Measurements from ENCODE around the gene MTPN. TPM values are rescaled to one million over a fixed set of nuclear protein-coding genes. Genes with fewer than 3 reads are reported as not detected.

Gene MTPN
- total RNA-seq, 2 experiments from 2014 or later: 138 to 143 TPM

- Mint-ChIP-seq H3K27ac (no peak overlapping the region), H3K27me3 (no peaks in the 10 kb centered on the region), H3K4me3 (no peak overlapping the region), H3K4me1 (ENCODE audit: low read depth) (peaks cover 70% of the 10 kb centered on the region), H3K9me3 (no peaks in the 10 kb centered on the region), H3K36me3 (peaks cover 32% of the 10 kb centered on the region)
- DNase-seq: no peak
- intact Hi-C loops (cut with micrococcal nuclease): loop anchor here (5.0 kb wide), 1 partner anchor 984 kb away; the partner anchor contains the start of gene AGBL3
- ChIA-PET CTCF (no interaction called here), POLR2A (no interaction called here)
Observed at GRCh38 chr7:135970682-135971365, 6.3 kb downstream of the MTPN start.

- intact Hi-C loops (cut with micrococcal nuclease): loop anchor here (5.0 kb wide), 1 partner anchor 983 kb away; the partner anchor contains the start of gene AGBL3
- no peaks in the 10 kb centered on the region for H3K9me3 Mint-ChIP-seq
- no peak overlapping the region for H3K4me3 Mint-ChIP-seq
- POLR2A ChIA-PET: no interaction called here
- H3K27me3 Mint-ChIP-seq: no peaks in the 10 kb centered on the region
- CTCF ChIA-PET: no interaction called here
- peaks cover 69% of the 10 kb centered on the region for H3K4me1 Mint-ChIP-seq (ENCODE audit: low read depth)
- H3K36me3 Mint-ChIP-seq: peaks cover 32% of the 10 kb centered on the region
- no peak for DNase-seq
- no peak overlapping the region for H3K27ac Mint-ChIP-seq
Observed at GRCh38 chr7:135970045-135970444, 7.1 kb downstream of the MTPN start.

GRCh38 chr7:135966341-135967043 lies 10.7 kb downstream of the MTPN start:
- H3K9me3 Mint-ChIP-seq: no peaks in the 10 kb centered on the region
- no peaks in the 10 kb centered on the region for H3K27me3 Mint-ChIP-seq
- ChIA-PET POLR2A (interaction anchor here (0.7 kb wide), 2 partner anchors 9 to 13 kb away, joined by 3 to 4 read pairs; no protein-coding TSS in a partner anchor), CTCF (interaction anchor here (1.0 to 1.8 kb wide), 5 partner anchors 20 to 167 kb away, joined by 3 to 7 read pairs (median 3); no protein-coding TSS in a partner anchor)
- peaks cover 30% of the 10 kb centered on the region for H3K36me3 Mint-ChIP-seq
- peaks cover 66% of the 10 kb centered on the region for H3K4me1 Mint-ChIP-seq (ENCODE audit: low read depth)
- H3K27ac Mint-ChIP-seq: no peak overlapping the region
- no peak for DNase-seq
- no peak overlapping the region for H3K4me3 Mint-ChIP-seq
- intact Hi-C loops (cut with micrococcal nuclease): loop anchor here (10.0 kb wide), 1 partner anchor 1498 kb away; no protein-coding TSS in a partner anchor

DNA sequence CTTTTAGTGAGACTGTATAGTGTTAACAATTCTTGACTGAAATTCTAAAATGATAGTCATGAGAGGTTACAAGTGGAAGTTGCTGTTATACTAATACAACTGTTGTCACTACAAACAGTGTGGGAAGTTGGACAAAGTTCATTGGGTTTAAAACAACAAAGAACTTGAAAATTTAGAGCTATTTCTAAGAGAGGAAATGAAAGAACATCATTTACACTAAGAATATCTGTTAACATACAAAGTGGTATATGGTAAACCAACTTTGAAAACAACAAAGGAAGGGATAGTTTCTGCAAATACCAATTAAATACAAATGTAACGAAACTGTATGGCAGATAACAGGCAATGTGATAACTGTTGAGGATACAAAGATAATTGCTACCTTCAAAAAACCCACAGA lies 11.6 kb downstream of the MTPN start:
- Mint-ChIP-seq H3K9me3 (no peaks in the 10 kb centered on the region), H3K4me3 (no peak overlapping the region), H3K4me1 (ENCODE audit: low read depth) (peaks cover 67% of the 10 kb centered on the region), H3K36me3 (peaks cover 28% of the 10 kb centered on the region), H3K27ac (no peak overlapping the region), H3K27me3 (no peaks in the 10 kb centered on the region)
- intact Hi-C loops (cut with micrococcal nuclease): loop anchor here (10.0 kb wide), 1 partner anchor 1499 kb away; no protein-coding TSS in a partner anchor
- no peak for DNase-seq
- POLR2A ChIA-PET: no interaction called here
- CTCF ChIA-PET: interaction anchor here (1.5 to 1.6 kb wide), 2 partner anchors 19 to 166 kb away, joined by 3 read pairs; no protein-coding TSS in a partner anchor

DNA sequence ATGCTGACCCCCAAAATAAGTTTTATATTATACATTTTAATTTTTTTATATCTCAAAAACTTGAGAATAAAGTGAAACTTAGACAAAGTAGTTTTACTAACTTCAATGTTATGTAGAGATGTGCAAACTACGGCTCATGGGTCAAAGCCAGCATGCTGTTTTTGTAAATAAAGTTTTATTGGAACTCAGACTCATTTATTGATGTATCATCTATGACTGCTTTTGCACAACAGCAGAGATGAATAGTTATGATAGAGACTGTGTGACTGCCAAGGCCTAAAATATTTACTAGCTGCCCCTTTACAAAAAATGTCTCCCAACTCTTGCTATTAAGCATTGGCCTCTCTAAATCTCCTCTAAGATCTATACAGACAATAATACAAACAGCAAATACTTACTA lies 12.4 kb downstream of the MTPN start:
- Mint-ChIP-seq H3K4me1 (ENCODE audit: low read depth) (peaks cover 69% of the 10 kb centered on the region), H3K27ac (no peak overlapping the region), H3K9me3 (no peaks in the 10 kb centered on the region), H3K4me3 (no peak overlapping the region), H3K36me3 (peaks cover 24% of the 10 kb centered on the region), H3K27me3 (no peaks in the 10 kb centered on the region)
- intact Hi-C loops (cut with micrococcal nuclease): loop anchor here (1.0 to 10.0 kb wide), 2 partner anchors 11 to 1500 kb away; no protein-coding TSS in a partner anchor
- ChIA-PET POLR2A (no interaction called here), CTCF (no interaction called here)
- DNase-seq: no peak

GRCh38 chr7:135964274-135964673 lies 12.9 kb downstream of the MTPN start:
- ChIA-PET POLR2A (interaction anchor here (0.6 kb wide), 1 partner anchor 111 kb away, joined by 3 read pairs; no protein-coding TSS in a partner anchor), CTCF (no interaction called here)
- Mint-ChIP-seq H3K4me3 (no peak overlapping the region), H3K4me1 (ENCODE audit: low read depth) (peaks cover 71% of the 10 kb centered on the region), H3K27ac (no peak overlapping the region), H3K27me3 (no peaks in the 10 kb centered on the region), H3K36me3 (peaks cover 22% of the 10 kb centered on the region), H3K9me3 (no peaks in the 10 kb centered on the region)
- DNase-seq: no peak
- intact Hi-C loops (cut with micrococcal nuclease): loop anchor here (1.0 to 10.0 kb wide), 2 partner anchors 11 to 1501 kb away; no protein-coding TSS in a partner anchor

DNA sequence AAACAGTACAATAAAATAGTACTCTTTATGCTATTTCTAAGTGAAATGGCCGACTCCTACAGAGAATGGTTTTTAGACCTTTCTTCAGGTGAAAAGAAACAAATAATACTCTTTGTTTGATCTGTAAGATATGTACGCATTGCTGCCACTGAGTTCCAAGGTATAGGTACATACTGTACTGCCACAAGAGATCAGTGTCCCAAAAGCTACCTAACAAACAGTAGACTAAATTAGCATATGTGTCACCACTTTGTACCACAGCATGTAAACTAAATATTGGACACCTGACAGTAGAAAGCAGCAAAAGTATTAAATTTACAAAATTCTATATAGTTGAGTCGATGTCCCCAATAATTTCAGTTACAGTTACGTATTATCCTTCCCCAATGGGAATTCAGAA lies 14.4 kb downstream of the MTPN start:
- ChIA-PET CTCF (no interaction called here), POLR2A (no interaction called here)
- Mint-ChIP-seq H3K4me1 (ENCODE audit: low read depth) (peaks cover 69% of the 10 kb centered on the region), H3K9me3 (no peaks in the 10 kb centered on the region), H3K4me3 (no peak overlapping the region), H3K27ac (no peak overlapping the region), H3K36me3 (peaks cover 17% of the 10 kb centered on the region), H3K27me3 (no peaks in the 10 kb centered on the region)
- intact Hi-C loops (cut with micrococcal nuclease): loop anchor here (10.0 kb wide), 1 partner anchor 1502 kb away; no protein-coding TSS in a partner anchor
- DNase-seq: no peak

DNA sequence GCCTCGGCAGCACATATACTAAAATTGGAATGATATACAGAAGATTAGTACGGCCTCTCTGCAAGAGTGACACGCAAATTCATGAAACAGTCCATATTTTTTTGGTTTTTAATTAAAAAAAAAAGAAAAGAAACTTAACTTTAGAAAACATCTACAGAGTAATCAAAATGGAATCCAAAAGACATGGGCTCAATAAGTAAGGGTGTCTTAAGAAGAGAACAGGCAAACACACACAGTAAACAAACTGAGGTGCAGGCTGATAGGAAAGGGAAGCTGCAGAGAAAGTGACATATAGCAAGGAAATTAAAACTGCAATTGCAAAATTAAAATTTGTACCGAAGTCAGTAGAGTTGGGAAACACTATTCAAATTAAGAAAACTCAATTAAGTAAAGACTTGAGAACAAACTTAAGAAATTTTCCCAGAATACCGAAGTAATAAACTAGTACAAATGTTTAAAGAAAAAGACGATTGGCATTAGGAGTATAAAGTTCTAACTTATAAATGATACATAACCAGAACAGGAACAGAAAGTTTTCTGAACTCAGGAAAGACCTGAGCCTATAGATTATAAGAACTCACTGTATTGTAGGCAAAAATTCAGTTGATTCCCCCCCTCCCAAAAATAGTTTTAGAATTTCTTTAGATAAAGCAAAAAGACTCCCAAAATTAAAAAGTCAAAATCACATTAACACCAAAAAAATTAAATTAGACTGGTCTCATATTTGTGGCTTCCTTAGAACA lies 16.3 kb downstream of the MTPN start:
- H3K36me3 Mint-ChIP-seq: peaks cover 14% of the 10 kb centered on the region
- POLR2A ChIA-PET: no interaction called here
- H3K9me3 Mint-ChIP-seq: no peaks in the 10 kb centered on the region
- H3K27me3 Mint-ChIP-seq: no peaks in the 10 kb centered on the region
- intact Hi-C loops (cut with micrococcal nuclease): loop anchor here (10.0 kb wide), 1 partner anchor 1504 kb away; no protein-coding TSS in a partner anchor
- no peak overlapping the region for H3K4me3 Mint-ChIP-seq
- no peak overlapping the region for H3K27ac Mint-ChIP-seq
- H3K4me1 Mint-ChIP-seq (ENCODE audit: low read depth): peaks cover 63% of the 10 kb centered on the region
- no peak for DNase-seq
- CTCF ChIA-PET: no interaction called here

DNA sequence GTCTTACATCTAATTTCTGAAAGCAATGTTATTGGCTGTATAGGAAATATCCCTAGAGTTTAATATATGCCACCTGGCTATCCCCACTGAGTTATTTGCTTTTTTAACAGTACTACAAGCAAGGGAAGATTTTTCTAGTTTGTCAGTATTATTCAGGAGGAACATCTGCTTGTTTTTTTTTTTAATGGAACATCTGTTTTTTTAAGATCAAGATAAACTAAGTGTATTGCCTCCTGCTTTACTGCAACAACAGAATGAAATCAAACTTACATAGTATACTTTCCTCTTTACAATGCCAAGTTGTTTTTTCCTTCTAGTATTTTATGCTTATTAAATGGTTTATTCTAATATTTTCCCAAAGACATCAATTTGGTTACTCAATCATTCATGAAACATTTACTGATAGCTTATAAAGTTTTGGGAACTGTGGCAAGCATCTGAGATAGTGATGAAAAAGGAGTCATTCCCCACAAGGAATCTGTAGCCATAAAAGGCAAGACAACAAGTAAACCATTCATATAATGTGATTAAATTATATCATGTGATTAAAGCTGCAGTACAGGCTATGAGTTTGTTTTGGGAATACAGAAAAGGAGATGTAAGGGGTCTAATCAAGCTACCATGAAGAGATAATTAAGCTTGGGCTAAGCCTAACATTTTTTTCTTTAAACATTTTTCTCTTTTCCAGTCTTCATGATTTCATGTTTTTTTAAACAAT lies 17.4 kb downstream of the MTPN start:
- intact Hi-C loops (cut with micrococcal nuclease): loop anchor here (10.0 kb wide), 1 partner anchor 1505 kb away; no protein-coding TSS in a partner anchor
- Mint-ChIP-seq H3K27ac (no peak overlapping the region), H3K9me3 (no peaks in the 10 kb centered on the region), H3K4me1 (ENCODE audit: low read depth) (peaks cover 61% of the 10 kb centered on the region), H3K27me3 (no peaks in the 10 kb centered on the region), H3K4me3 (no peak overlapping the region), H3K36me3 (peaks cover 15% of the 10 kb centered on the region)
- no peak for DNase-seq
- POLR2A ChIA-PET: no interaction called here
- CTCF ChIA-PET: no interaction called here

- Mint-ChIP-seq H3K4me1 (ENCODE audit: low read depth) (peaks cover 55% of the 10 kb centered on the region), H3K9me3 (no peaks in the 10 kb centered on the region), H3K36me3 (peaks cover 15% of the 10 kb centered on the region), H3K27me3 (no peaks in the 10 kb centered on the region), H3K4me3 (no peak overlapping the region), H3K27ac (no peak overlapping the region)
- intact Hi-C loops (cut with micrococcal nuclease): no loop called here
- POLR2A ChIA-PET: interaction anchor here (0.6 kb wide), 1 partner anchor 8 kb away, joined by 4 read pairs; no protein-coding TSS in a partner anchor
- no peak for DNase-seq
- CTCF ChIA-PET: no interaction called here
Observed at GRCh38 chr7:135958173-135958572, 19.0 kb downstream of the MTPN start.

DNA sequence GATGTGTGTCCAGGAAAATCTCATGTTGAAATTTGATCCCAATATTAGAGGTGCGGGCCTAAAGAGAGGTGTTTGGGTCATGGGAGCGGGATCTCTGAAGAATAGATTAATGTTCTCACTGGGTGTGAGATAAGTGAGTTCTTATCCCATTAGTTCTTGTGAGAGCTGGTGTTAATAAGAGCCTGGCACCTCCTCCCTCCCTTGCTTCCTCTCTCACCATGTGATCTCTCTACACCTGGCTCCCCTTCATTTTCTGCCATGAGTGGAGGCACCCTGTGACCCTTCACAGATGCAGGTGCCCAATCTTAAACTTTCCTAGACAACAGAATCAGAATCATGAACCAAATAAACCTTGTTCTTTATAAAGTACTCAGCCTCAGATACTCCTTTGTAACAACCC lies 19.5 kb downstream of the MTPN start:
- H3K4me1 Mint-ChIP-seq (ENCODE audit: low read depth): peaks cover 50% of the 10 kb centered on the region
- ChIA-PET CTCF (no interaction called here), POLR2A (interaction anchor here (0.6 kb wide), 1 partner anchor 9 kb away, joined by 4 read pairs; no protein-coding TSS in a partner anchor)
- intact Hi-C loops (cut with micrococcal nuclease): no loop called here
- H3K36me3 Mint-ChIP-seq: peaks cover 14% of the 10 kb centered on the region
- H3K27me3 Mint-ChIP-seq: no peaks in the 10 kb centered on the region
- no peak overlapping the region for H3K27ac Mint-ChIP-seq
- no peak for DNase-seq
- H3K9me3 Mint-ChIP-seq: no peaks in the 10 kb centered on the region
- no peak overlapping the region for H3K4me3 Mint-ChIP-seq
